Amniotic epithelial cell (primary cell): ENCODE data around the gene EIF3CL.
"Not testable (repeated sequence)": the region's sequence is repeated elsewhere in the genome, so short reads cannot be mapped to it uniquely, and the experiment has no call there.

Source experiments
- DNase-seq: peaks from one replicate; pipeline ENCODE4 v3.0.0-alpha.2; 2010; ENCODE audit warnings: low read depth

EIF3CL gene

DNA sequence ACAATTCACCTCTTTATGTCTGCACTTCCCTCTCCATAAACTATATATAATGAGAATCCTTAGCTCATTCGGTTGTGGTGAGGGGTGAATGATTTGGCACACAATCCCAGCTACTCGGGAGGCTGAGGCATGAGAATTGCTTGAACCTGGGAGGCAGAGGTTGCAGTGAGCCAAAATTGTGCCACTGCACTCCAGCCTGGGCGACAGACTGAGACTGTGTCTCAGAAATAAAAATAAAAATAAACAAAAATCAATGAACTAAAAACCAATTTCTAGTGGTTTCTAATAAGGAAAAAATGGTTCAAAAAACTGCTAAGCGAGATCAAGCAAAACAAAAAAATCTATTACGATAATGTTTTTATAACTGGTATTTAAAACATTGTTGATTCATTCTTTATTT is 40.2 kb downstream of the EIF3CL start, which contains the start of gene NPIPB6:
Gene NPIPB6, minus strand, starts transcription at position 101 of the 400 bp plus-strand sequence. CDS start 686 bp downstream, outside the sequence.
- not testable (repeated sequence) for DNase-seq

DNA sequence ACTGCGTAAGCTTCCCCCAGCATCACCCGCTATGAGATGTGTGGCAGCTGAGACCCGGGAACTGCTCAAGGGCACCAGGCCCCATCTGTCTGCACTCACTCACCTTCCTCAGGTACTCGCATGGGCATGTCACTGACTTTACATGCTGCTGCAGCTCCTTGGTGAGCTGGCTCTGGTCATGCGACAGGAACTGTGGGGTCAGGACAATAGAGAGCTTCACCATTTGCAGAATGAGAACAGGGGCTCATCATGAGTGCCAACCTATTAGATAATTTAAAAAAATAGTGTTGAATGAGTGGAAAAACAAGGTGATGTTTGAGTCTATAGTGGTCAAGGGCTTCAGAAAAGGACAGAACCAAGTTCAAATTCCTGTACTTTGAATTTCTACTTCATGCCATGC is 41.0 kb downstream of the EIF3CL start:
- DNase-seq = not testable (repeated sequence)

DNA sequence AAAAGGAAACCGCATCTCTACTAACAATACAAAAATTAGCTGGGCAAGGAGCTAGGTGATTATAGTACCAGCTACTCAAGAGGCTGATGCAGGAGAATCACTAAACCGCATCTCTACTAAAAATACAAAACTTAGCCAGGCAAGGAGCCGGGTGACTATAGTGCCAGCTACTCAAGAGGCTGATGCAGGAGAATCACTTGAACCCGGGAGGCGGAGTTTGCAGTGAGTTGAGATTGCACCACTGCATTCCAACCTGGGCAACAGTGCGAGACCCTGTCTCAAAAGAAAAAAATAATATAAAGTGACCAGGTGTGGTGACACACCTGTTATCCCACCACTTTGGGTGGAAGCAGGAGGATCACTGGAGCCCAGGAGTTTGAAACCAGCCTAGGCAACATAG is 65.4 kb downstream of the EIF3CL start:
- not testable (repeated sequence) for DNase-seq

DNA sequence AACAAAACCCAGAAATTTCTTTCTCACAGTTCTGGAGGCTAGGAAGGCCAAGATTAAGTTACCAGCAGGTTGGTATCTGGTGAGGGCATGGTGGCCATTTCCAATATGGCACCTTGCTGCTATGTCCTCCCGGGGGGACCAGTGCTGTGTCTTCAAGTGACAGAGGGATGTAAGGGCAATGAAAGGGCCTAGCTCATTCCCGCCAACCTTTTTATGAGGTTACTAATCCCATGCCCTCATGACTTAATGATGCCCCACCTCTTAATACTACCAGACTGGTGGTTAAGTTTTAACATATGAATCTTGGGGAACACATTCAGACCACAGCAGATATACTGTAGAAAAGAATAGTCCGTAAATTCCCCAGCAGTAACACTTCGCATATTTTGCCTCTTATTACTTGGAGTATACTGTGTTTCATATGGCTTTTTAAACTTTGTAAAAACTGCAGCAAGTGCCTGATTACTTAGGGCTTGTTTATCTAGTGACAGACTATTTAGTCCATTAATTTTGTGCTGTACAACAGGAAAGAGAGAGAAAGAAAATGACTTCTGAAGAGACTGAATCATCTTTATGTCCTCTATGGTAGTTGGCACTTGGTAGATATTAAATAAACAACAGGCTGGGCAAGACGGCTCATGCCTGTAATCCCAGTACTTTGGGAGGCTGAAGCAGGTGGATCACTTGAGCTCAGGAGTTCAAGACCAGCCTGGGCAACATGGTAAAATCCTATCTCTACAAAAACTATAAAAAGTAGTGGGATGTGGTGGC is 66.5 kb downstream of the EIF3CL start:
- not testable (repeated sequence) for DNase-seq

DNA sequence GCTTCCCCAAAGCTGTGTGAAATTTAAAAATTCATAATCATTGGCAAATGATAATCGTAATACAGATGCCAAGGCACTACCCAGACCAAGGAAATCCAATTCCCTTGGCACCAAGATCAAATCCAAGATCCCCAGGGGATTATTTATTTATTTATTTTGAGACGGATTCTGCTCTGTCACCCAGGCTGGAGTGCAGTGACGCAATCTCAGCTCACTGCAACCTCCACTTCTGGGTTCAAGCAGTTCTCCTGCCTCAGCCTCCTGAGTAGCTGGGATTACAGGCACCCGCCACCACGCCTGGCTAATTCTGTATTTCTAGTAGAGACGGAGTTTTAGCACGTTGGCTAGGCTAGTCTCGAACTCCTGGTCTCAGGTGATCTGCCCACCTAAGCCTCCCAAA is 68.0 kb downstream of the EIF3CL start:
- not testable (repeated sequence) for DNase-seq

DNA sequence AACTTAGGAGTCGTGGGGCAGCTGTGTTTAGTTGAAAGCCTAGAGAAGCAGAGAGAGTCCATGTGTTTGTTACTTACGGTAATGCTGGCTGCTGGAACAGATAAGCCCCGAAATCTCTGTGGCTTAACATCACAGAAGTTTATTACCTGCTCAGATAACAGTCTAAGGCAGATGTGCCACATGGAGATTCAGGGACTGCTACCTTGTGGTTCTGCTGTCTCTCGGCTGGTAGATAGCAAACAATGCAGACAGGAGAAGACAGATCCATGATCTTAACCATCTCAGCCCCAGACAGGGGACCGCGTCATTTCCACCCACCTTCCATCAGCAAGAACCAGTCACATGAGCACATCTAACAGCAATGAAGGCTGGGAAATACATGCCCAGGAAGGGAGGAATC is 71.0 kb downstream of the EIF3CL start:
- not testable (repeated sequence) for DNase-seq

DNA sequence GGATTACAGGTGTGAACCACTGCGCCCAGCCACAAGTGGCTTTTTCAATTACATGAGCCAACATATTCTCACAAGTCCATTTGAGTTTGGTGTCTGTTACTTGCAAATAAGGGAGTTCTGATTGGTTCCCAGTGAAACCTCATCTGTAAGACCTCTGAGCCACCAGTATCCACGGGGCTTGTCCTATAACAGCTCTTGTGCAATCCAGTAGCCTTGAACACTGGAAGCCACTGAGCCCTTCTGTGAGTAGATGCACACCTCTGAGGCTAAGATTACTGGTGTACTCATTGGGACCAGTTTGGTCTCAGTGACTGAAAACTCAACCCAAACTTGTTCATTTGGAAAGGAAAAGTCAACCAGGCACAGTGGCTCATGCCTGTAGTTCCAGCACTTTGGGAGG is 72.7 kb downstream of the EIF3CL start:
- not testable (repeated sequence) for DNase-seq

DNA sequence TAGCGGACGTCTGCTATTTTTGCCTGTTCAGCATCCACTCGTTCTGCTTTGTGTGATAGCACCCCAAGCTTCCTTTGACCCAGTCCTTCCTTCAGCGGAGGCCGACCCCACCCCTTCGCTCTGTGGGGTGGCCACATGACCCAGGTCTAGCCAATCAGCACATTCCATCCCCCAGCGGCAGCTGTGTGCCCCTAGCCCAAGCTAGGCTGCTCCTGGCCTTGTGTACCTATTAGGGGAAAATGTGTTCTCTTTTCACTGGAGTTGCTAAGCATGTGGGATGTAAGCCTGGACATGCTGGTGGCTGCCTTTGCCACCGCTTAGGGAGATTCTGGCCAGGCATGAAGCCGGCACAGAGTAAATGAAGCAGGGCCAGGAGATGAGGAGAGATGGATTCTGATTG is 73.4 kb downstream of the EIF3CL start:
- DNase-seq = not testable (repeated sequence)
